Left lung (tissue), 10 donors: ENCODE data around the gene UBC. TPM values are rescaled to one million over a fixed set of nuclear protein-coding genes. Genes with fewer than 3 reads are reported as not detected.
"Not testable (repeated sequence)": the region's sequence is repeated elsewhere in the genome, so short reads cannot be mapped to it uniquely, and the experiment has no call there.

ENCODE experiments used
- ATAC-seq: fragments of 200-7000 bp; cut with Tn5 transposase; one replicate; pipeline ENCODE4 v1.9.1; 2020; ENCODE audit warnings: moderate library complexity
- DNase-seq, 4 donors: peaks; one replicate each; pipeline ENCODE4 v3.0.0-alpha.2; 2013 to 2020
- H3K27ac ChIP-seq, 2 donors: fragments of 200-600 bp; sonication (generic) in 1 of 2; one replicate each; pipeline versions ENCODE4 v1.5.0 to v1.8.0; 2020 to 2021
- H3K27me3 ChIP-seq, 2 donors: fragments of 200-600 bp; sonication (generic) in 1 of 2; one replicate each; pipeline versions ENCODE4 v1.5.0 to v1.8.0; 2020 to 2021
- H3K36me3 ChIP-seq, 2 donors: fragments of 200-600 bp; sonication (generic) in 1 of 2; one replicate each; pipeline versions ENCODE4 v1.5.0 to v1.8.0; 2020 to 2021
- H3K4me1 ChIP-seq, 2 donors: fragments of 200-600 bp; one replicate each; pipeline ENCODE4 v1.8.0; 2021
- H3K4me3 ChIP-seq, 2 donors: fragments of 200-600 bp; sonication (generic) in 1 of 2; one replicate each; pipeline versions ENCODE4 v1.5.0 to v1.8.0; 2020 to 2021; ENCODE audit warnings: mild to moderate bottlenecking in 1 of 2
- H3K9me3 ChIP-seq, 2 donors: fragments of 200-600 bp; sonication (generic) in 1 of 2; one replicate each; pipeline versions ENCODE4 v1.5.0 to v1.8.0; 2020 to 2021
- intact Hi-C, 2 donors: fragments of 100-400 bp; cut with DNase I; formaldehyde crosslinking; loops; one replicate each; pipeline versions ENCODE4 v1.11.2 to v1.14.2; 2022
- polyA plus RNA-seq, 6 donors: library from polyadenylated mRNA; unstranded; fragments of 120-200 nt; gene quantifications; one replicate each; pipeline ENCODE4 v1.2.1, GENCODE V29; 2013; ENCODE audit not compliant: insufficient read length in 6 of 6
- total RNA-seq, 2 donors: library from RNA; stranded (reverse); fragmentation: NEBNext Ultra II Directional; extraction: Animal tissue kit (Norgen Biotek cat#: 25700); gene quantifications; one replicate each; pipeline ENCODE4 v1.2.1, GENCODE V29; 2021
- TF ChIP-seq, protein P1 (sequence below), 2 donors: fragments of 200-600 bp; sonication (generic) in 1 of 2; IDR thresholded peaks; one replicate each; pipeline versions ENCODE4 v1.5.0 to v1.8.0; 2021; ENCODE audit warnings: antibody characterized with exemption in 2 of 2
- donor health status: DM: no; HTN: yes; CAD: no.
- donor health status: DM: no; HTN: no; CAD: no.

Gene UBC
- total and polyA plus RNA-seq, 8 donors, result 701 to 1,167 (median 908) TPM

DNA sequence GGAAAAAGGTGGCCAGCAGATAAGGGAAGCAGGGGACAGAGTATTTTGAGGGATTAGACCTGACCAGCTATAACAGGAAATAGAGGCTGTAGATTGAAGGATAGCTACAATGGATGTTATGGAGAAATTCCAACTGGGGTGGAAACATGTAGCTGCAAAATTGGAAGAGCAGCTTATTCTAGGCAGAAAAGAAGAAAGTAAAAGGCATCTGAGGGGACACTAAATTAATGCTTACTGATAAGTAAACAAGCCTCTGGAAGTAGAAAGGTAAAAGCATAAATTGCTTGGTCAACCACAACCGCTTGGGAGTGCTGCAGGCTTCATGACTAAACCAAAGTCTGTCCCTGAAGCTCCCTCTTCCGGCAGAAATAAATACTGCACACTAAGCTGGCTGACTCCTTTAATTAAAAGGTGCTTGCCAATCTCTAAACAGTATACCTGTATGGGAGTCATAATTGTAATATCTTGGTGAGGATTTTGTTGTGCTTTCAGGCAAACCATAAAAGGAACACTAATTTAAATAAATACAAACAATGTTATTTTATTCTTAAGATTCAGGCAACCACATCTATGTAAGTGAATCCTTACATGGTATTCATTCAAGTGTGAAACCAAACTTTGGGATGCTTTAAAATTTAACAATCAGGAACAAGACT, 7.7 kb downstream of the UBC start:
- H3K36me3 ChIP-seq, result peaks cover 0 to 19% of the 10 kb centered on the region in 2 donors
- no peaks in the 10 kb centered on the region for H3K9me3 ChIP-seq
- no peak overlapping the region for H3K4me3 ChIP-seq
- H3K27ac ChIP-seq, result no peak overlapping the region
- ATAC-seq (peak; percentile 80), DNase-seq (peak in 3 of 4 donors; percentile 83 to 93 (median 88))
- H3K27me3 ChIP-seq, result no peaks in the 10 kb centered on the region
- peaks cover 14 to 48% of the 10 kb centered on the region in 2 donors for H3K4me1 ChIP-seq
- TF ChIP-seq, protein P1, sequence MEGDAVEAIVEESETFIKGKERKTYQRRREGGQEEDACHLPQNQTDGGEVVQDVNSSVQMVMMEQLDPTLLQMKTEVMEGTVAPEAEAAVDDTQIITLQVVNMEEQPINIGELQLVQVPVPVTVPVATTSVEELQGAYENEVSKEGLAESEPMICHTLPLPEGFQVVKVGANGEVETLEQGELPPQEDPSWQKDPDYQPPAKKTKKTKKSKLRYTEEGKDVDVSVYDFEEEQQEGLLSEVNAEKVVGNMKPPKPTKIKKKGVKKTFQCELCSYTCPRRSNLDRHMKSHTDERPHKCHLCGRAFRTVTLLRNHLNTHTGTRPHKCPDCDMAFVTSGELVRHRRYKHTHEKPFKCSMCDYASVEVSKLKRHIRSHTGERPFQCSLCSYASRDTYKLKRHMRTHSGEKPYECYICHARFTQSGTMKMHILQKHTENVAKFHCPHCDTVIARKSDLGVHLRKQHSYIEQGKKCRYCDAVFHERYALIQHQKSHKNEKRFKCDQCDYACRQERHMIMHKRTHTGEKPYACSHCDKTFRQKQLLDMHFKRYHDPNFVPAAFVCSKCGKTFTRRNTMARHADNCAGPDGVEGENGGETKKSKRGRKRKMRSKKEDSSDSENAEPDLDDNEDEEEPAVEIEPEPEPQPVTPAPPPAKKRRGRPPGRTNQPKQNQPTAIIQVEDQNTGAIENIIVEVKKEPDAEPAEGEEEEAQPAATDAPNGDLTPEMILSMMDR (IDR thresholded peaks at IDR 0.05), result peak; percentile 88 to 97
- intact Hi-C loops, result no loop called here

DNA sequence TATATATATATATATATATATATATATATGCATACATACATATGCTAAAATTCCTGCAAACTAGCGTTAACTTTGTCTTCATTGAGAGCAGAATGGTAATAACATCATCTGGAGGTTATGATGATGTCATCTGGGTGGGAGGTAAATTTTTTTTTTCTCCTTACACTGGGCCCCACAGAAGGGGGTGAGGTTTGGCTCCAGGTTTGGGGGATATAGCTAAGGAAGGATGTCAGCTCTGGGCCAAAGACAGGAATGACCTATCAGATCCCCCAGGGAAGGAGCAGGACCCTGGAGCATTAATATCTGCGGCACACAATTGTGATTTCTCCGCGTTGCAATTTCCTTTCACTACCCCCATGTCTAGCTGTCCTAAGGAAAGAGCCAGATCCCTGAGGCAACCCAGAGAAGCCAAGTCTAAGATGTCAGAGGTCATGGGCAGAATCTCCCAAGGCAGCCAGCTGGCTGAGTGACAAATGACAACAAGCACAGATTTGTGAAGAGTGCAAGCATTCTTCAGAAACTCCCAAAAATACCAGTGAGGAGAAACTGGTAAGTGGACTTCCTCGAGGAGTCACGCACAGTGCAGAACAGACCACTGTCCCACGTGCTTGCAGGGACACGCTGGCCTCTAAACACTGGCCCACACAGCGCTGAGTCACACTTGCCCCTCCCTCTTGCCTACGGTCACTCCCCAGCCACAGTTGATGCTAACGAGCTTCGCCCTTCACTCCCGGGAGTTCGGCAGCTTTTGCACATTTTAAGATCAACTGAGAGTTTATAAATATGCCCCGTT, 9.9 kb downstream of the UBC start:
- ATAC-seq (peak; percentile 89), DNase-seq (peak in 3 of 4 donors; percentile 63 to 91 (median 91))
- peak overlapping the region; percentile 53 to 74 for H3K27ac ChIP-seq
- H3K9me3 ChIP-seq, result no peaks in the 10 kb centered on the region
- no peaks in the 10 kb centered on the region for H3K36me3 ChIP-seq
- H3K4me3 ChIP-seq, result no peak overlapping the region
- TF ChIP-seq, protein P1 (IDR thresholded peaks at IDR 0.05), result no peak
- H3K4me1 ChIP-seq, result peaks cover 0 to 26% of the 10 kb centered on the region in 2 donors
- H3K27me3 ChIP-seq, result no peaks in the 10 kb centered on the region
- intact Hi-C loops, result no loop called here

DNA sequence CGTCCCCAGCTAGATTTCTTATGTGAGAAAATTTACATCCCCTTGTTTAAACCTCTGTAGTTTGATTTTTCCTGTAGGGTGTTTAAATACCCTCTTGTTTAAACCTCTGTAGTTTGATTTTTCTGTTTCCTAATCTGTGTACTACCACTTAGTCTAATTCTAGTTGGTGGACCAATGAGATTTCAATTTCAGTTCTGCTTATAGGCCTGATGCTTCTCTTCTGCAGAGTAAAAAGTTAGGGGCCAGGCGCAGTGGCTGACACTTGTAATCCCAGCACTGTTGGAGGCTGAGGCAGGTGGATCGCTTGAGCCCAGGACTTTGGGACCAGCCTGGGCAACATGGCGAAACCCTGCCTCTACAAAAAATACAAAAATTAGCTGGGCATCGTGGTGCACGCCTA, 11.5 kb downstream of the UBC start:
- no peak for ATAC-seq
- TF ChIP-seq, protein P1 (IDR thresholded peaks at IDR 0.05), result no peak
- Histone ChIP-seq H3K27me3 (no peaks in the 10 kb centered on the region), H3K4me3 (no peak overlapping the region), H3K4me1 (peaks cover 5 to 28% of the 10 kb centered on the region in 2 donors), H3K9me3 (no peaks in the 10 kb centered on the region), H3K36me3 (no peaks in the 10 kb centered on the region), H3K27ac (no peak overlapping the region)
- intact Hi-C loops, result no loop called here
- DNase-seq, result no peak

DNA sequence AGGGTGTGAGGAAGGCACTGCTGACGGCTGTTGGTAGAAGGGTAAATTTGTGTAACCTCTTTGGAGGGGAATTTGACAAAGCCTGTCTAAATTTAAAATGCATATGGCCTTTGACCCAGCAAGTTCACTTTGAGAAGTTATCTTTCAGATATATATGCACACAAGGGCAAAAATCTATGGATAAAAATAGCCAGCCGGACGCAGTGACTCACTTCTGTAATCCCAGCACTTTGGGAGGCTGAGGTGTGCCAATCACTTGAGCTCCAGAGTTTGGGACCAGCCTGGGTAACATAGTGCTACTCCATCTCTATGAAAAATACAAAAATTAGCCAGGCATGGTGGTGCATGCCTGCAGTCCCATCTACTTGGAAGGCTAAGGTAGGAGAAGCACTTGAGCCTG, 13.4 kb downstream of the UBC start:
- H3K27me3 ChIP-seq, result no peaks in the 10 kb centered on the region
- H3K36me3 ChIP-seq, result no peaks in the 10 kb centered on the region
- no peaks in the 10 kb centered on the region for H3K9me3 ChIP-seq
- peaks cover 5 to 22% of the 10 kb centered on the region in 2 donors for H3K4me1 ChIP-seq
- ATAC-seq (no peak), DNase-seq (no peak)
- TF ChIP-seq, protein P1 (IDR thresholded peaks at IDR 0.05), result no peak
- intact Hi-C loops, result no loop called here
- no peak overlapping the region for H3K27ac ChIP-seq
- H3K4me3 ChIP-seq, result no peak overlapping the region

DNA sequence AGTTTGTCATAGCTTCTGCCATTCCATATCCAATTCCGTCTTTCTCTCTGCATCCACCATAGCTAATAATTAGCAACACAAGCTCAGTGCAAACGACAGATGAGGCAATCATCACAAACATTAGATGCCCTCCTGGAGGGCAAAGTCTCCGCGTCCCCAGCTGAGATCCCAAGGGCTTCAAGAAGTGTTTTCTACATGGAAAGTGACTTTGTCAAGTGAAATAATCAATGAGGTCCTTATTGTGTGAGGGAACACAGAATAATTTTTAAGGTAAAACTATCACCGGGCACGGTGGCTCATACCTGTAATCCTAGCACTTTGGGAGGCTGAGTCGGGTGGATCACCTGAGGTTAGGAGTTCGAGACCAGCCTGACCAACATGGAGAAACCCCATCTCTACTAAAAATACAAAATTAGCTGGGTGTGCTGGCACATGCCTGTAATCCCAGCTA, 14.1 kb downstream of the UBC start:
- intact Hi-C loops, ATAC-seq, H3K27ac ChIP-seq: not testable (repeated sequence)

More for the DNA sequence above, 14.1 kb downstream of the UBC start:
- not testable (repeated sequence) for H3K27me3 ChIP-seq, H3K4me3 ChIP-seq, H3K36me3 ChIP-seq, H3K9me3 ChIP-seq, DNase-seq
- peaks cover 5 to 22% of the 10 kb centered on the region in 2 donors for H3K4me1 ChIP-seq
